Stimulated activated CD4-positive, alpha-beta T cell treated with anti-CD3 and anti-CD28 coated beads, Interleukin-1b, Interleukin-23, amount 100 ng/mL, for 1 hour (primary cell): ENCODE results near the gene ABLIM2.

ENCODE experiments used
- DNase-seq, 2 donors: peaks; one replicate each; pipeline ENCODE4 v3.0.0-alpha.2; 2020; ENCODE audit warnings: low read depth in 2 of 2

Gene ABLIM2

DNA sequence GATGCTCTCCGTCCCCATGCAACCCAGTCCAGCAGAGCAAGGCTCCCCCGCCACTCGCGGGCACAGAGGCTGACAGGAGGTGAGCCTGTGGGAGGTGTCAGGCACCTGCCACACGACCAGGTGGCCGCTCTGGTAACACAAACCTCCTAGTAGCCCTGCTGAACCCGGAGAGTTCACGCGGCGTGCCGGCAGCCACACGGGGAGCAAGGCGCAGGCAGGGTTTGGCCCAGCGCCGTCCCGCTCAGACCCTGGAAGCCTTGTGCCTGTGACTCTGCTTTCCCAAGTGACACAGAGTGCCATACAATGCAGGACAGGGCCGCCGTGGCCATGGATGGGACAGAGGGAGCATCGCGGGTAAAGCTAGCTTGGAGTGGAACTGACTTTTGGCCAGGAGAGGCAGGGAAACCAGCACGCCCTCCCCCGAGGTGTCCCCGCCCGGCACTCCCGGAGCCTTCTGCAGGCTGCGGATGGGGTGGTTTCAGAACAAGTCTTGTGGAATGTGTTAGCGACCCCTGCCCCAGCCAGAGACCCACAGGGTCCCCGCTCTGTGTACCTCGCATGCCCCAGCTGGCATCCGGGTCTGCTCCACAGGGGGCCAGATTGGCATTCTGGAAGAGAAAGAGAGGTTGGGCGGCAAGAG lies 174.2 kb downstream of the ABLIM2 start:
- no peak for DNase-seq

DNA sequence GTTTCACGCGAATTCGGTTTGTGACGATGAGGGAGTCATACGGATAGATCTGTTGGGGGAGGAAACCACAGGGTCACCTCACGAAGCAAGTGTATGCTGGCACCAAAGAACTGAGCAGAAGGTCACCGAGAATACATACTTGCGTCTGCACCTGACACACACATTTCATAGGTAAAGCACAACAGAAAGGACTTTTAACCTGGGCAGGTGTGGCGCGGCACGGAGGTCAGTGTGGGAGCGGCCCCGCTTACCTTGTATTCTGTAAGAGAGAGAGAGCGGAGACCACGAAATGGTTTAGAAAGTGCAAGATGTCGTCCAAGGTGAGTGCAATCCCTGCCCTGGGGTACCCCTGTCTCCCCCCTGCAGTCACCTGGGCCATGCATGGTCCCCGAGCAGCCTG lies 175.3 kb downstream of the ABLIM2 start:
- no peak for DNase-seq

DNA sequence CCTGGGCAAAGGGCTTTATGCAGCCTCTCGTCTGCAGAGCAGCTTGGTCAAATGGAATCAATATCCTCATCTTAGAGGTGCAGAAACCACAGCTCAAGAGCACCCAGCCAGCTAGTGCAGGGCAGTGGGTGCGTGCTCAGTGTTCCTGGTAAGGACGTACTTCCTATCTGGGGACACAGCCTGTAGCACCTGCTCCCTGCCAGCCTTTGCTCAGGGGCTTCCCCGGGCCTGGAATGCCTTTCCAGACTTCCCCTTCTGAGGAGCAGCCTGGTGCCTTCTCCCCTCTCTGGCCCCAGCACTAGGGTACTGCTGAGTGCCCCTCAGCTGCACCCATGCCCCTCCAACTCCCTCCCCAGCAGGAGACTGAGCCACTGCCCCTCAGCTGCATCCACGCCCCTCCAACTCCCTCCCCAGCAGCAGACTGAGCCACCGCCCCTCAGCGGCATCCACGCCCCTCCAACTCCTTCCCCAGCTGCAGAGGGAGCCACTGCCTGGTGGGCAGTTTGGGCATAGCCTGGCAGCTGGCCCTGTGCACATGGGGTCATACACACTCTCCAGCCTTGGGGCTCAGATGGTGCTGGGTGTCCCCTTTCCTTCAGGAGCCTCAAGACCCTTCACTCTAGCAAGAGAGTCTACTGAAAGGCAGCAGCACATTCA lies 176.7 kb downstream of the ABLIM2 start:
- DNase-seq: no peak

DNA sequence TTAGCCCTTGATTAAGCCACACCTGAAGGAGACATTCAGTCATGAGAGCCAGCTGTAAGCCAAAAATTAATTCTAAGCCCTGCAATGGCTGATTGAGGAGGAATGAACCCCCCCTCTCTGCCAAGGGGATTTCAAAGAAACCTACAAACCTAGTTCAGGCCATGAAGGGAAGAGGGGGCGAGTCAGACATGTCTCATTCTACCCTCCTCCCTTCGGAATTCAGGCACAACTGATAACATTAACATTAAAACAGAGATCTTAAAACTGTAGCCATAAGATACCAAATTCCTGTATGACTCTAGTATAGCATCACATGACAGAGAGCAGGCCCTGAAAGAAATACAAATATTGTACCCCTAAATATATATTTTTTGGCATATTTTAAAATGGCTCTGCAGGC lies 178.6 kb downstream of the ABLIM2 start:
- no peak for DNase-seq

DNA sequence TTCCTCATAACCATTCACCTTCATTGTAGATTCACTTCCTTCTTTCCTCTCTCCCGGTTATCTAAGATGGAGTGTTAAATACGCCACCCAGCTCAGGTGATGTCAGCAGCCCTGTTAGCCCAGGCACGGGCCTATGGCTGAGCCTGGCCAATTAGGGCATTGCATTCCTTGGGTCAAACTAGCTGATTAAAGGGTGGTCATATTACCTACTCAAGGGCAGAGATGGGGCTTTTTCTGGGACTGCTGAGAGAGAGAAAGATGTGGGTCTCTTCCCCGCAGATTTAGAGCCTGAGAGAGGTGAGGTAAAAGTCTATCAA lies 179.0 kb downstream of the ABLIM2 start:
- no peak for DNase-seq

DNA sequence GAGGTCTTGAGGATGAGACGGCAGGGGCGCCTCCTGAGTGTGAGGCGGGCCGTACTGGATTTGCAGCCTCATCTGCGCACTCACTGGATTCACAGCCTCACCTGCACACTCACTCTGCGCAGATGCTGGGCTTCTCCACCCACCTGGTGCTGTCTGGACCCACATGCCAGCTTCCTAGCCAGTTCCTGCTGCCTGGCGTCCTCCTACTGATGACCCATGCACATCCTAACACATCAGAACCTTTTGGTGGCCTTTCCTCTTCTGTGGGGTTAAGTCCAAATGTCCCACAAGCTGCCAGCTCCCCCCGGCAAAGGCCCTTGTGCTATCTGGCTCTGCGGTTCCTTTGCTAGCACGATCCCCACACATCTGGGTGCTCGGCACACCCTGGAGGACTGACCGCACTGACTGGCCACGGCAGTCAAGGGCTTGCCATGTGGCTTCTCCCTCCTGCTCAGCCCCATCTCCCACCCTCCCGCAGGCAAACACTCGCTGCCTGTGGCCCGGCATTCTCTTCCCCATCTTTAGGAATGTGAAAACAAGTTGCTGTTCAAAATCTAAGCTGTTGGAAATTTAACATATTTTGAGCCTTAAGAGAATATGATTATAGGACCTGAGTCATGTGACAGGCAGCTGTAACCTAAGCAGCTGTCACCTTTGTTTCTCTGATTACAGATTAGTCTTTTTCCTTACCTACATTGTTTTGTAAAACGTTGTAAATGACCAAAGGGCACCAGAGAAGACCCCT lies 179.5 kb downstream of the ABLIM2 start:
- no peak for DNase-seq

DNA sequence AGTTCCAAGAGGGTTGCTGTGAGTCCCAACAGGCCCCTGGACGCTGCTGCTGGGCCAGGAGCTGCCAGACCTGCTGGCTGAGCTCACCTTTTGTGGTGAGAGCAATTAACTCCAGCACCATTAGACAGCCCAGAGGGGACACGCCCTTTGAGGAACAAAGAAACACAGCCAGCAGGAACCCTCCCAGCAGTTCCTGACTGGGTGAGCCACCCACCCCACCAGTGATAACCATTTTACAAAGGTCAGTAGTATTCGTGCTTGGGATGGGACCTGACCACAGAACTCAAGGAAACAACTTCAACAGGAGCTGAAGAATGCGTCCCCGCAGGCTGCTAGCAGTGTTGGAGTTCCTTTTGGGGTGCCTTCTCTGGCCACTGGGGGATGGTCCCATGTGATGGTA lies 180.1 kb downstream of the ABLIM2 start:
- no peak for DNase-seq

DNA sequence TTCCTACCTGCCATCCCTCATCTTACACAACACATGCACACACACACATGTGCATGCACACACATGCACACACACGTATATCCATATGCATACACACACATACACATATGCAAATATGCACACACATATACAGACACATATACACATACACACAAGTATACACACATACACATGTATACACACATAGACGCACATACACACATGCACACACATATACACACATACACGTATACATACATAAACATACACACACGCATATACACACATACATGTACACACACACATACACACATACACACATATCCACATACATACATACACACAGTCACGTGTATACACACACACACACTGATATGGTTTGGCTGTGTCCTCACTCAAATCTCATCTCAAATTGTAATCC lies 182.0 kb downstream of the ABLIM2 start:
- DNase-seq: no peak

DNA sequence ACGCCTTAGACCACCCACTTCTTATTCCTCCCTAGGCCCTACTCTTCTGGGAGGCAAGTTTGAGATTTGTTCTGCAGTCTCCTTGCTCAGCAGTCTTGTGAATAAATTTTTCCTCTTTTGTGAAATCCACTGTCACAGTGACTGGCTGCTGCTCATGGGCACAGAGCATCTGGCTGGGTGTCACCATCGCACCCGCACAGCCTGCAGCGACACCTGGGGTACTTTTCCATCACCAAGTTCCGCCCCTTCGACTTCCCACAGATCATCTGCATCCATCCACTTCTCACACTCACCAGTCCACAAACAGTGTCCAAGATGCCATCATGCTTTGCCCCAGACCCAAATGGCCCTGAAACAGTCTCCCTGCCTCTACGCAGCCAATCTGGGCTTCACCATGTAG lies 182.6 kb downstream of the ABLIM2 start:
- no peak for DNase-seq

DNA sequence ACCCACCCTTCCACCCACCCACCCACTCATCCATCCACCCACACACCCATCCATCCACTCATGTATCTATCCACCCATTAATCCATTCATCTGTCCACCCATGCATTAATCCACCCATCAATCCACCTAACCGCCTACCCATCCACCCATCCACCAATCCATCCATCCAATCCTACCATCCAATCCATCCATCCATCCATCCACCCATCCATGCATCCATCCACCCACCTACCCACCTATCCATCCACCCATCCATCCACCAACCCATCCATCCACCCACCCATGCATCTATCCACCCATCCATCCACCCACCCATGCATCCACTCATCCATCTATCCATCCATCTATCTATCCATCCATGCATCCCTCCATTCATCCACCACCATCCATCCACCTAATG lies 184.2 kb downstream of the ABLIM2 start:
- no peak for DNase-seq

DNA sequence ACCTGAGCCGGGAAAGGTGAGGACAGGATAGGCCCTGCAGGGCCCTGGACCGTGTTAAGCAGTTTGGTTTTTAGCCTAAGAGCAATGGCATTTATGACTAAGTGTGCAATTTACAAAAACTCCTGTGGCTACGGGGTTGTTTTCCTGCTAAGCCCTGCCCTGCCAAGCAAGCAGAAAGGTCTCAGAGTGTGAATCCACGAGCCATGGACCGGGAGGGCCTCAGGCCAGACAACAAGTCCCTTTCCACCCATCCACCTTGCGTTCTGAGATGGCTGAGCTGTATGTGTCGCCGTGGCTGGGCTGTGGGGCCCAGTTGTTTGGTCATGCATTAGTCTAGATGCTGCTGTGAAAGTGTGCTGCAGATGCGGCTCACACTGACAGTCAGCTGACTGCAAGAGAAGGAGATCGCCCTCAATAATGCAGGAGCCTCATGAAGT lies 185.1 kb downstream of the ABLIM2 start:
- no peak for DNase-seq

DNA sequence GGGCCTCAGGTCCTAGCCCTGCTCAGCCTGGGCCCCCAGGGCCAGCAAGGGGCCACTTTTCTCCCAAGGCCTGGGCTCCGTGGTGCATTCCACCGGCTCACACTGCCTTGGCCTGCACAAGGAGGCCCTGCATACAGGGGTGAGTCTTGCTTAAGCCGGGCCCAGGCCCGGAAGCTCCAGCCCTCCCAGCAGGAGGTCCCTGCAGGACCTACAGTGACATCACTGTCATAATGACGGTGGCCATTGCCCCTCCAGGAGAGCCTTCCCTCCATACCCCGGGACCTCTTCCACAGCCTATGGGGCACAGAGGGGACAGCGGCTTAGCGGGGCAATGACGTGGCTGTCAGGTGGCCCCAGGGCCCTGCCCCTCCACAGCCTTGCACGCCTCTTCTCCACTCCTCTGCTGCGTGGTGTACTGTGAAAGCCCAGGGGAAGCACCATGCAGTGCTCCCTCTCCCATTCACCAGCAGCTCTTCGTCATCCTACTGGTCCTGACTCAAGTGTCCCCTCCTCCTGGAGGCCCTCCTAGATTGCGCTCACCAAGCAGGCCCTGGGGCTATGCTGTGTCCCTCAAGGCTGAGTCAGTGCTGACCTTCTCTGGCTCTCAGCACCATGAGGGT lies 186.6 kb downstream of the ABLIM2 start:
- DNase-seq: no peak

DNA sequence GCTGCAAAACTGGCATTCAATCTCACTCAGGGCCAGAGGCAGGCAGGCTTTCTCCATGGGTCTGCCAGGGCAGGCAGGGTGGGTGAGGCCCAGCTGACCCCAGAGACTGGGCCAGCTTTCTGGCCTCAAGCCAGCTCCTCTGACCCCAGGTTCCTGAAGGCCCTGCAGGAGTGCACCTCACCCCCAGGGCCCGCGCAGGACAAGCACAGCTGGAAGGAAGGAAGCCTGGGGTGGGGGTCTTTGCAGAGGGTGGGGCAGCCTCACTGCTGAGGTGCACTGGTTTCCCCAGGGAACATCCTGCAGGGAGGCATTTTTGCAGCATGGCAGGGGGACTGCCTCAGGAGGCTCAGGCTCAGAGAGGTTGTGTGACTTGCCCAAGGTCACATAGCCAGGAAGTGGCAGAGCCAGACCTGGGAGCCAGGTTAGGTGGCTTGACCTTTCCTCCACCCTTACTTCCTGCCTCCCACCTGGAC lies 187.4 kb downstream of the ABLIM2 start:
- no peak for DNase-seq

DNA sequence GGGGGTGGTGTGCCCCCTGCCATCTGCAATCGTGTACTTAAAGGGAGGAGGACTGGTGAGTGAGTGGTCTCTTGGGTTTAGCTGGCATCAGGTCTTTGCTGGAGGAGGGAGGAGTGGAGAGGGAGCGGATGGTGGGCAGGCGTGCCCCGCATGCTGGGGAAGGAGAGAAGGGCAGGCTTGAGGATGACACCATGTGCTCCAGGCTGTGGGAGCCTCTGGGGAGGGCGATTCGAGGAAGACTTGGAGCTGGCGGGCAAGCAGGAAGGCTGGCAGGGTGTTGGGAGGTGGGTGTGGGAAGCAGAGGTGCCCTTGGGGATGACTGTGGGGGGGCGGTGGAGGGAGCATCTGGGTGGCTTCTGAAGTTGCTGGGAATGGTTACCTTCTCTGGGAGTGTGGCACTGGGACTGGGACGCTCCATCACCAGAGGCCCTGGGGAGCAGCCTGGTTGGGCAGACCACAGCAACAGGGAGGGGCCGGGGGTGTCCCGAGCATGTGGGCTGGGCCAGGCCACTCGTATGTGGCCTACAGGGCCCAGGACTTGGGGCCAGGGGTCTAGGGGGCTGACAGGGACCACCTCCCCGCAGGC lies 188.2 kb downstream of the ABLIM2 start:
- DNase-seq: no peak

DNA sequence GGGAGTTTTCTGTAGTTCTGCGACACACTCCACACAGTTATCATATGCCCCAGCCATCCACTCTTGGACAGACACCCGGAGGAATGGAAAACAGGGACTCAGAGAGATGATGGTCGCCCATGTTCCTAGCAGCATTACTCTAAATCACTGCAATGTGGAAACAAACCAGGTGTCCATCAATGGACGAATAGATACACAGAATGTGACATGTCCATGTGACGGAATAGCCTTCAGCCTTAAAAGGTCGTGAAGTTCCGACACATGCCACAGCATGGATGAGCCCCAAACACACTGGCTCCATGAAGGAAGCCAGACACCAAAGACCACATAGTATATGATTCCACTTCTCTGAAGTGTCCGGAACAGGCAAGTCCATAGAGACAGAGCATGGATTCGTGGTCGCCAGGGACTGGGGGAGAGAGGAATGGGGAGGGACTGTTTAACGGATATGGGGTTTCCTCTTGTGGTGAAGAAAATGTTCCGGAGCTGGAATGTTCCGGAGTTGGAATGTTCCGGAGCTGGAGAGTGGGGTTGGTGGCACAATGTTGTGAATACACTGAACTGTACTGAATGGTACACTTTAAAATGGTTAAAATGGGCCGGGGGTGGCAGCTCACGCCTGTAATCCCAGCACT lies 190.2 kb downstream of the ABLIM2 start:
- no peak for DNase-seq

DNA sequence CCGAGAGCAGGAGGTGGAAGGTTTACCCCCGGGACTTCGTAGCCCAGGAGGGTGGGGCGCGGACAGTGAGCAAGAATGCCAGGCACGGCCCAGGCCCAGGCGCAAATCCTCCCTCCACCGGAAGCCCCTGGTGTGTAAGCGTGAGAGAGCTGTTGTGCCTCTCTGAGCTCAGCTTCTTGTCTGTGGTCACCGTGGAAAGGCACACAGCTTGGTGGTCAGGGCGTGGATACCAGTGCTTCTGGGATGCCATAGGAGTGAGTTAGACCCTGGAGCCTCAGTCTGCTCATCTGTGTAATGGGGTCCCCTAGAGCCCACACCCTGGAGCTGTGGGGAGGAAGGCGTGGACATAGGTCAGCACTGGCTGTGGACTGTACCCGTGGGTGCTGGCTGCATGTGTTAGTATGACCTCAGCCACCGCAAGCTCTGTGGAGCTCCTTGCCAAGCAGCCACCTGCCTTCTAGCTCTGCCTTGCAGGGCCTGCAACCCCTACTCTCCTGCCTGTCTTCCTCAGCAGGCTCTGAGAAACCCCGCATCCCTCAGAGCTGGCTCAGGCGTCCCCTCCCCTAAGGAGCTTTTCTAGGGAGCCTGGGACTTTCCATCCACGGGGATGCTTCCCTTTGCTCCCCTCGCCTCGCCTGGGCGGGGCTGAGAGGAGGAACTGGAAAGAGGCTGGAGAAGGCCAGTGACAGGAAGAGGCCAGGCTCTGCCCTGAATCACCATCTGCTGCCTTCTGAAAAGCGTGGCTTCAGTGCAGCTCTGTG lies 190.9 kb downstream of the ABLIM2 start:
- no peak for DNase-seq

DNA sequence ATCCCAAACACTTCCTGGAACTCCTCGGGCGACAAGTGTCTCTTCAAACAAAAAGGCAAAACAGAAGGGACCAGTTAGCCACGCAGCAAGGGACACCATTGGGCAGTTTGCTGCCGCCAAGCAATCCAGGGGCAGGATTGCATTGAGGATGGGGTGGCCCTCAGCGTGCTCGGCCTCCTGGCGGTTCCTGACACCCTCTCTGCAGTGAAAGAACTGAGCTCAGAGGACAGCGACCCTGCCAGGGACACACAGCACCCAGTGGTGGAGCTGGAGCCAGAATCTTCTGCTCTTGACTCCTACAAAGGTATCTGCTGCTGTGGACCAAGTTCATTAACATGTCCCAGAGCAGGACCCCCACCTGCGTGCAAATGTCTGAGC lies 191.6 kb downstream of the ABLIM2 start:
- no peak for DNase-seq

DNA sequence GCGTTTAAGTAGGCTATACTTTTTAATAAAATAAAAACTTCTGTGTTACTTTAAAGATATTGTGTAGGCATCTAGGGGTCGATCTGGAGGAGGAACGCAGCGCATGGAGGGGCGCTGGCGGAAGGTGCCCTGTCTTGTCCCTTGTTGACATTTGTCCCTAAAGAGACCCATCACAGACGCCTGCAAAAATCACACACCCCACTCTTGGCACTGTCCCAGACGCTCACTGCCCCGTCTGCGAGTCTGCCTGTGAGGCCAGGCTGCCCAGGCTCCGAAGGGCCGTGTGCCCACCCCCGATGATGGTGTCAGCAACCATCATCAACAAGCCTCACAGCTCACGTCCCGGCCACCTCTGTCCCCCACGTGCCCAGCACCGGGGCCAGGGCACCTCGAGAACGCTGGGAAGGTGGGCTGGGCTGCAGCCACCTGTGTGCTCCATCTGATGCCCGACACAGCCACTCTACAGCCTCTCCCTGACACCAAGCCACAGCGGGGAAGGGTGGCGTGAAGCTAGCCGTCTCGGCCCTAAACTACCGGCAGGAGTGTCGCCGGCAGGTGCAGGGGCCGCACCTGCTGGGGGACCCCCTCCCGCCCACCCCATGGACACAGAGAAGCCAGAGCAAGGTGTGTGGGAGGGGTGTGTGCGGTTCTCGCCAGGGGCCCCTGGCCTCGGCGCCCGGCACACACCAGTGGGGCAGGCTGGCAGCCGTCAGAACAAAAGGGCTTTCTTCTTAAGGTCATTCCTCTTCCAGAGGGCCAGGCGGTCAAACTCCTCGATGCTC lies 192.1 kb downstream of the ABLIM2 start:
- DNase-seq: no peak

DNA sequence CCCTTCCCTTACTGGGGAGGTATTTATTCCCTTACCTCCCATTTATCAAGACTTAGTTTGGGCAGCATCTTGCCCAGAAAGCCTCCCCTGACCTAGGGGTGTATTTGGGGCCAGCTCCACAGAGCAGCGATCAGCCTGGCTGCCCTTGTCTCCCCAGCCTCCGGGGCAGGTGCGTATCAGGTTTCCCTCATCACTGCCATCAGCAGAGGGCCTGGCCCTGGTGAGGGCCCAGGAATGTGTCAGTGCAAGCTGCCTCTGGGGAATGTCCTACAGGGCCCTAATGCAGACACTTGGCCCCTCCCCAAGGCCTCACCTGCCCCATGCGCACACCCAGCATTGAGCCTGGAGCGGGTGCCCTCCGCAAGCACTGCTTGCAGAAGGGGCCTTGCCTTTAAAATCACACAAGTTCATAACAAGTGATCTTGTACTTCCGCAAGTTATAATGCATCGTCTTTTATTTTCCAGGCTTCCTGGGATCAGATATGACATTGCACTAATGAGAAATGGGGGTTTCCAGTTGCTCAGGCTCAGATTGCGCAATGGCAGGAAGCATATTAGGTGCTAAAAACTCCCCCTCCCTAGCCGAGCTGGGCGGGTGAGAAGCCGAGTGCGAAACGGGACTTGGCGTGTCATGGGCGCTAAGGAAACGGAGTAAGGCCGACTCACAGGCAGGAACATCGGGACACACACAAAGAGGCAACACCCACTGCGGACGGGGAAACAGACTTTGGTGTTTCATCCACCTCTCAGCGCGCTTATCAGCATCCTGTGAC lies 193.5 kb downstream of the ABLIM2 start:
- DNase-seq: no peak

DNA sequence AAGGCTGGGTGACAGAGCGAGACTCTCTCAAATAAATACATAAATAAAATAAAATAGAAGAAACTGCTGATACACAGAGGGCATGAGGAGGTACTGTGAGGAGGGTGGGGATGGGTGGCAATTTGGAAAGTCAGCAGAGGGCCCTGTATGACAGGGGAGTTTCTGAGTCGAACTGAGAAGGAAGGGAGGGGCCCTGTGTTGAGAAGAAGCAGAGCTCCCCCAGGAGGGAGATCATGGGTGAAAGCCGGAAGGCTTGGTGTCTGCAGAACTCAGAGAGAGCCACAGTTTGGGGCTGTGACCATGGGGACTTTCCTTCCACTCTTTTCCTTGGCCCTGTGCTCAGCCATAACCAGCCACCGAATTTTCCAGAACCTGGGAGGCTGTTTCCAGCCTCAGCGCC lies 194.2 kb downstream of the ABLIM2 start:
- DNase-seq: no peak
